Measurements from ENCODE around the gene CD47. TPM values are rescaled to one million over a fixed set of nuclear protein-coding genes. Genes with fewer than 3 reads are reported as not detected.

CD47 gene
- polyA plus RNA-seq, 5 donors: 107 to 238 (median 189) TPM

GRCh38 chr3:108119398-108120104 is 28.7 kb upstream of the CD47 start:
- DNase-seq: no peak

- no peak for DNase-seq
These were observed 27.4 kb upstream of the CD47 start for GRCh38 chr3:108118038-108118768.

GRCh38 chr3:108117241-108117775 is 26.5 kb upstream of the CD47 start:
- DNase-seq: no peak

GRCh38 chr3:108114423-108115065 is 23.7 kb upstream of the CD47 start:
- no peak for DNase-seq

- no peak for DNase-seq
These were observed 23.1 kb upstream of the CD47 start for GRCh38 chr3:108113975-108114374.

GRCh38 chr3:108110934-108111333 is 20.1 kb upstream of the CD47 start:
- DNase-seq: no peak

- DNase-seq: no peak
These were observed 17.6 kb upstream of the CD47 start for GRCh38 chr3:108108416-108108815.

- no peak for DNase-seq
These were observed 15.6 kb upstream of the CD47 start for GRCh38 chr3:108106449-108106848.

GRCh38 chr3:108106031-108106430 is 15.2 kb upstream of the CD47 start:
- DNase-seq: no peak

- DNase-seq: peak; percentile 28 to 42
These were observed 13.3 kb upstream of the CD47 start for GRCh38 chr3:108103886-108104797.

- no peak for DNase-seq
These were observed 12.4 kb upstream of the CD47 start for GRCh38 chr3:108103040-108103751.

GRCh38 chr3:108102420-108103039 is 11.7 kb upstream of the CD47 start:
- no peak for DNase-seq

- DNase-seq: no peak
These were observed 10.3 kb upstream of the CD47 start for GRCh38 chr3:108100906-108101660.

- DNase-seq: no peak
These were observed 9.0 kb upstream of the CD47 start for GRCh38 chr3:108099679-108100428.

- DNase-seq: no peak
These were observed 8.4 kb upstream of the CD47 start for GRCh38 chr3:108099244-108099643.

- DNase-seq: no peak
These were observed 7.2 kb upstream of the CD47 start for GRCh38 chr3:108098003-108098370.

- no peak for DNase-seq
These were observed 6.6 kb upstream of the CD47 start for GRCh38 chr3:108097322-108098002.
